Gastroesophageal sphincter (tissue), 3 donors: ENCODE data around the gene NEDD4L.

Experiments used
- CTCF ChIP-seq, 4 experiments: fragments of 200-600 bp in 2 of 4; fragments of 450-650 bp in 2 of 4; sonication (generic) in 1 of 4; IDR thresholded peaks; one replicate each; pipeline ENCODE4 v1.5.1; 2017 to 2019; ENCODE audit warnings: antibody characterized with exemption in 4 of 4, mild to moderate bottlenecking in 2 of 4, moderate library complexity in 2 of 4
- EP300 ChIP-seq: sonication (generic); formaldehyde crosslinking; IDR thresholded peaks from one replicate; pipeline ENCODE4 v1.6.1; 2017; ENCODE audit warnings: antibody characterized with exemption, mild to moderate bottlenecking
- POLR2A ChIP-seq, 2 donors: fragments of 450-650 bp; IDR thresholded peaks; one replicate each; pipeline ENCODE4 v1.6.1; 2017; ENCODE audit warnings: antibody characterized with exemption in 2 of 2, mild to moderate bottlenecking in 2 of 2, moderate library complexity in 1 of 2

GRCh38 chr18:58232668-58233067 lies 188.6 kb downstream of the NEDD4L start:
- TF ChIP-seq POLR2A (IDR thresholded peaks at IDR 0.05) (no peak), EP300 (no peak), CTCF (IDR thresholded peaks at IDR 0.05) (no peak)
